ENCODE results near the gene TMEM120B.
A peak's percentile ranks its signal among the peaks of the same experiment; 100 is the strongest.

The TMEM120B gene

GRCh38 chr12:121803861-121804416, 91.4 kb downstream of the TMEM120B start, which contains the start of gene SETD1B:
SETD1B (plus strand) TSS chr12:121804009; CDS start chr12:121804738, 729 bp downstream.
- Histone ChIP-seq H3K36me3 (ENCODE audit: control insufficient read depth, low read length) (peaks cover 68% of the 10 kb centered on the region), H3K9me3 (ENCODE audit: control insufficient read depth, insufficient read depth, low read length) (no peaks in the 10 kb centered on the region), H3K27me3 (ENCODE audit: control insufficient read depth, low read length) (no peaks in the 10 kb centered on the region; the same call in 1 of the 2 replicates), H3K9me2 (replicated peaks; ENCODE audit: control insufficient read depth, low read length) (no peaks in the 10 kb centered on the region), H3K4me1 (ENCODE audit: control insufficient read depth, low read length) (peaks cover 52% of the 10 kb centered on the region), H3K4me2 (ENCODE audit: low read length) (peak within 1 kb of the TSS; percentile 99), H3K27ac (ENCODE audit: low read depth, low read length) (peak within 1 kb of the TSS; percentile 99), H3K4me3 (ENCODE audit: low read length) (peak within 1 kb of the TSS; percentile 90), H4K20me1 (ENCODE audit: control insufficient read depth, insufficient read depth, low read depth, low read length) (peaks cover 13% of the 10 kb centered on the region), H3F3A (ENCODE audit: control insufficient read depth, insufficient read depth) (peaks cover 27% of the 10 kb centered on the region), H3K79me2 (ENCODE audit: control insufficient read depth, low read length) (peaks cover 77% of the 10 kb centered on the region)
- no peak for TF ChIP-seq EZH2phosphoT487 (IDR thresholded peaks at IDR 0.05; ENCODE audit: borderline replicate concordance, low read length)
- TF ChIP-seq CTCF (IDR thresholded peaks at IDR 0.05; ENCODE audit: low read depth, low read length, poor library complexity, severe bottlenecking), result no peak

- no peaks in the 10 kb centered on the region; the same call in 1 of the 2 replicates for H3K27me3 ChIP-seq (ENCODE audit: control insufficient read depth, low read length)
- peak overlapping the region; percentile 63 for H3K27ac ChIP-seq (ENCODE audit: low read depth, low read length)
- peak overlapping the region; percentile 99 for H3K4me2 ChIP-seq (ENCODE audit: low read length)
- H3K36me3 ChIP-seq (ENCODE audit: control insufficient read depth, low read length), result peaks cover 70% of the 10 kb centered on the region
- no peaks in the 10 kb centered on the region for H3K9me3 ChIP-seq (ENCODE audit: control insufficient read depth, insufficient read depth, low read length)
- peaks cover 47% of the 10 kb centered on the region for H3K4me1 ChIP-seq (ENCODE audit: control insufficient read depth, low read length)
- peaks cover 75% of the 10 kb centered on the region for H3K79me2 ChIP-seq (ENCODE audit: control insufficient read depth, low read length)
- no peaks in the 10 kb centered on the region for H3K9me2 ChIP-seq (replicated peaks; ENCODE audit: control insufficient read depth, low read length)
- peaks cover 13% of the 10 kb centered on the region for H4K20me1 ChIP-seq (ENCODE audit: control insufficient read depth, insufficient read depth, low read depth, low read length)
- H3K4me3 ChIP-seq (ENCODE audit: low read length), result peak overlapping the region; percentile 90
- no peak for TF ChIP-seq EZH2phosphoT487 (IDR thresholded peaks at IDR 0.05; ENCODE audit: borderline replicate concordance, low read length)
- TF ChIP-seq CTCF (IDR thresholded peaks at IDR 0.05; ENCODE audit: low read depth, low read length, poor library complexity, severe bottlenecking), result no peak
- peaks cover 23% of the 10 kb centered on the region for H3F3A ChIP-seq (ENCODE audit: control insufficient read depth, insufficient read depth)
Measured at GRCh38 chr12:121804417-121805111, 92.0 kb downstream of the TMEM120B start.

GRCh38 chr12:121805171-121806008, 92.8 kb downstream of the TMEM120B start:
- H3K79me2 ChIP-seq (ENCODE audit: control insufficient read depth, low read length), result peaks cover 70% of the 10 kb centered on the region

More at GRCh38 chr12:121805171-121806008, 92.8 kb downstream of the TMEM120B start:
- H3K9me2 ChIP-seq (replicated peaks; ENCODE audit: control insufficient read depth, low read length), result no peaks in the 10 kb centered on the region
- H3F3A ChIP-seq (ENCODE audit: control insufficient read depth, insufficient read depth), result peaks cover 23% of the 10 kb centered on the region
- peak overlapping the region; percentile 63 for H3K27ac ChIP-seq (ENCODE audit: low read depth, low read length)
- H4K20me1 ChIP-seq (ENCODE audit: control insufficient read depth, insufficient read depth, low read depth, low read length), result peaks cover 13% of the 10 kb centered on the region
- H3K4me1 ChIP-seq (ENCODE audit: control insufficient read depth, low read length), result peaks cover 42% of the 10 kb centered on the region
- H3K4me2 ChIP-seq (ENCODE audit: low read length), result peak overlapping the region; percentile 99
- H3K4me3 ChIP-seq (ENCODE audit: low read length), result peak overlapping the region; percentile 90
- H3K9me3 ChIP-seq (ENCODE audit: control insufficient read depth, insufficient read depth, low read length), result no peaks in the 10 kb centered on the region
- H3K27me3 ChIP-seq (ENCODE audit: control insufficient read depth, low read length), result no peaks in the 10 kb centered on the region; the same call in 1 of the 2 replicates
- TF ChIP-seq CTCF (IDR thresholded peaks at IDR 0.05; ENCODE audit: low read depth, low read length, poor library complexity, severe bottlenecking) (no peak), EZH2phosphoT487 (IDR thresholded peaks at IDR 0.05; ENCODE audit: borderline replicate concordance, low read length) (no peak)
- peaks cover 78% of the 10 kb centered on the region for H3K36me3 ChIP-seq (ENCODE audit: control insufficient read depth, low read length)

Measured in DOHH2 (cell line).